ENCODE data around the gene CFAP58. TPM values are rescaled to one million over a fixed set of nuclear protein-coding genes. Genes with fewer than 3 reads are reported as not detected.
A peak's percentile ranks its signal among the peaks of the same experiment; 100 is the strongest.

The CFAP58 gene
- total and polyA plus RNA-seq, 2 of the 13 experiments (the other 11 are each of a cell fraction or from before 2014, with no cell fraction given) = 0.03 TPM; not detected in 1

DNA sequence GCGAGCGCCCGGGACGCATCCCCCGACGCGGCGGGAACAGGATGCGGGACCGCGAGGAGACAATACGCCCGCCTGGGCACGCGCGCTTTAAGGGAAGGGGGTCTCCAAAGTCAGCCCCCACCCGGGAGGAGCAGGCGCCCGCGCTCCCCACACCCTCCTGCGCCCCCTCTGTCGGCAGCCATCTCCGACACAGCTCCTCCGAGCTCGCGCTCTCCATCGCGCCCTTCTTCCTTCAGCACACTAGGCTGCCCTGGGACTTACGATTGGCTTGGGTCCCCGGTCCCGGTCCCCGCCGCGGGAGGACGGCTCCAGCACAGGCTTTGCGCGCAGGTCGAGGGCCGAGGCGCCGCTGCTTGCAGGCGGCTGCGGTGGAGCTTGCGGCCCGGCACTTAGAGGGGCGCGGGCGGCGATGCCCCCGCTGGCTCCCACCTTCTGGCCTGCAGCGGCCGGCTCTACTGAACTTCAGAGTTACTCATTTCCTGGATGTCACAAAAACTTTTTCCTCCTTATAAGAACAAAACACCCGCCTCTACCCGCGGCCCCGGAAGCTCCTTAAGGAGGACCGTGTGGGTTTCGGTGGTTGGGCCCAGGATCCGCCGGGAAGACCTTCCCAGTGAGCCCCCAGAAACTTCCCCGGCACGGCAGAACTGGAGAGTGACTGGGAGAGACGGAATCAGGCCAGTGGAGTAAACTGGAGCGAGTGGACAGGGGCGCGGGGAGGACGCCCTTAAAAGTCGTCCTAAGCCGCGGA is 15.5 kb upstream of the CFAP58 start, which contains the start of gene ITPRIP (continued):
- TF ChIP-seq ZNF451 (CRISPR knock-in tag; IDR thresholded peaks at IDR 0.05) (no peak; the same call in 1 of the 2 replicates), ZNF879 (CRISPR knock-in tag; IDR thresholded peaks at IDR 0.05) (no peak), SRSF9 (IDR thresholded peaks at IDR 0.05; ENCODE audit: borderline replicate concordance, insufficient read depth, low read depth, low read length, poor library complexity, severe bottlenecking) (no peak), ZNF782 (CRISPR knock-in tag; IDR thresholded peaks at IDR 0.05; ENCODE audit: borderline replicate concordance) (peak; percentile 17; the same call in 1 of the 2 replicates), SMC3 (IDR thresholded peaks at IDR 0.05; ENCODE audit: low read length) (no peak), YEATS2 (CRISPR knock-in tag; IDR thresholded peaks at IDR 0.05; ENCODE audit: borderline replicate concordance) (no peak), PAF1 (CRISPR knock-in tag; IDR thresholded peaks at IDR 0.05) (no peak), MBD4 (IDR thresholded peaks at IDR 0.05; ENCODE audit: borderline replicate concordance, low read length) (no peak), FOXK2 (IDR thresholded peaks at IDR 0.05) (no peak), PLRG1 (conservative IDR thresholded peaks at IDR 0.05) (no peak), ATF7 (IDR thresholded peaks at IDR 0.05) (no peak), ATF7 (CRISPR knock-in tag; IDR thresholded peaks at IDR 0.05) (no peak), ZNF577 (CRISPR knock-in tag; IDR thresholded peaks at IDR 0.05; ENCODE audit: borderline replicate concordance, low read depth) (no peak), MBNL3 (CRISPR knock-in tag; conservative IDR thresholded peaks at IDR 0.05) (no peak), KDM5A (IDR thresholded peaks at IDR 0.05; ENCODE audit: borderline replicate concordance, low read length) (no peak), ZNF431 (CRISPR knock-in tag; IDR thresholded peaks at IDR 0.05; ENCODE audit: borderline replicate concordance, low read depth) (0 out of 2 replicates have a peak, but pooled peaks have one; percentile 50), ZNF7 (CRISPR knock-in tag; IDR thresholded peaks at IDR 0.05) (no peak), GATAD1 (CRISPR knock-in tag; IDR thresholded peaks at IDR 0.05) (no peak), PITX1 (CRISPR knock-in tag; IDR thresholded peaks at IDR 0.05) (no peak), HDAC6 (IDR thresholded peaks at IDR 0.05; ENCODE audit: low read depth, low read length) (no peak), ZNF205 (CRISPR knock-in tag; IDR thresholded peaks at IDR 0.05) (no peak), EED (CRISPR knock-in tag; IDR thresholded peaks at IDR 0.05) (0 out of 2 replicates have a peak, but pooled peaks have one; percentile 45), MED8 (CRISPR knock-in tag; IDR thresholded peaks at IDR 0.05; ENCODE audit: insufficient replicate concordance) (no peak), KDM1A (CRISPR knock-in tag; IDR thresholded peaks at IDR 0.05) (no peak)
- TF ChIP-seq, protein P1, sequence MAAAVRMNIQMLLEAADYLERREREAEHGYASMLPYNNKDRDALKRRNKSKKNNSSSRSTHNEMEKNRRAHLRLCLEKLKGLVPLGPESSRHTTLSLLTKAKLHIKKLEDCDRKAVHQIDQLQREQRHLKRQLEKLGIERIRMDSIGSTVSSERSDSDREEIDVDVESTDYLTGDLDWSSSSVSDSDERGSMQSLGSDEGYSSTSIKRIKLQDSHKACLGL (CRISPR knock-in tag; IDR thresholded peaks at IDR 0.05) = peak; percentile 80
- TF ChIP-seq, protein P2, sequence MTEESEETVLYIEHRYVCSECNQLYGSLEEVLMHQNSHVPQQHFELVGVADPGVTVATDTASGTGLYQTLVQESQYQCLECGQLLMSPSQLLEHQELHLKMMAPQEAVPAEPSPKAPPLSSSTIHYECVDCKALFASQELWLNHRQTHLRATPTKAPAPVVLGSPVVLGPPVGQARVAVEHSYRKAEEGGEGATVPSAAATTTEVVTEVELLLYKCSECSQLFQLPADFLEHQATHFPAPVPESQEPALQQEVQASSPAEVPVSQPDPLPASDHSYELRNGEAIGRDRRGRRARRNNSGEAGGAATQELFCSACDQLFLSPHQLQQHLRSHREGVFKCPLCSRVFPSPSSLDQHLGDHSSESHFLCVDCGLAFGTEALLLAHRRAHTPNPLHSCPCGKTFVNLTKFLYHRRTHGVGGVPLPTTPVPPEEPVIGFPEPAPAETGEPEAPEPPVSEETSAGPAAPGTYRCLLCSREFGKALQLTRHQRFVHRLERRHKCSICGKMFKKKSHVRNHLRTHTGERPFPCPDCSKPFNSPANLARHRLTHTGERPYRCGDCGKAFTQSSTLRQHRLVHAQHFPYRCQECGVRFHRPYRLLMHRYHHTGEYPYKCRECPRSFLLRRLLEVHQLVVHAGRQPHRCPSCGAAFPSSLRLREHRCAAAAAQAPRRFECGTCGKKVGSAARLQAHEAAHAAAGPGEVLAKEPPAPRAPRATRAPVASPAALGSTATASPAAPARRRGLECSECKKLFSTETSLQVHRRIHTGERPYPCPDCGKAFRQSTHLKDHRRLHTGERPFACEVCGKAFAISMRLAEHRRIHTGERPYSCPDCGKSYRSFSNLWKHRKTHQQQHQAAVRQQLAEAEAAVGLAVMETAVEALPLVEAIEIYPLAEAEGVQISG (CRISPR knock-in tag; IDR thresholded peaks at IDR 0.05) = peak; percentile 52
- TF ChIP-seq, protein P3, sequence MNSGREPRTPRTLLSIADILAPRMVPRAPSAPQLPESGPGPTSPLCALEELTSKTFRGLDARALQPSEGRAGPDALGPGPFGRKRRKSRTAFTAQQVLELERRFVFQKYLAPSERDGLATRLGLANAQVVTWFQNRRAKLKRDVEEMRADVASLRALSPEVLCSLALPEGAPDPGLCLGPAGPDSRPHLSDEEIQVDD (CRISPR knock-in tag; IDR thresholded peaks at IDR 0.05; ENCODE audit: borderline replicate concordance) = no peak
- TF ChIP-seq, protein P4, sequence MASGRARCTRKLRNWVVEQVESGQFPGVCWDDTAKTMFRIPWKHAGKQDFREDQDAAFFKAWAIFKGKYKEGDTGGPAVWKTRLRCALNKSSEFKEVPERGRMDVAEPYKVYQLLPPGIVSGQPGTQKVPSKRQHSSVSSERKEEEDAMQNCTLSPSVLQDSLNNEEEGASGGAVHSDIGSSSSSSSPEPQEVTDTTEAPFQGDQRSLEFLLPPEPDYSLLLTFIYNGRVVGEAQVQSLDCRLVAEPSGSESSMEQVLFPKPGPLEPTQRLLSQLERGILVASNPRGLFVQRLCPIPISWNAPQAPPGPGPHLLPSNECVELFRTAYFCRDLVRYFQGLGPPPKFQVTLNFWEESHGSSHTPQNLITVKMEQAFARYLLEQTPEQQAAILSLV (CRISPR knock-in tag; IDR thresholded peaks at IDR 0.05; ENCODE audit: borderline replicate concordance) = peak; percentile 66; the same call in 1 of the 2 replicates
